Retinal pigment epithelial cell (primary cell): ENCODE results near the gene SERAC1.
"Not testable (repeated sequence)": the region's sequence is repeated elsewhere in the genome, so short reads cannot be mapped to it uniquely, and the experiment has no call there.

ENCODE experiments used
- DNase-seq: peaks from one replicate; pipeline ENCODE4 v3.0.0-alpha.2; 2010; ENCODE audit warnings: low read depth
- H3K4me3 ChIP-seq: 2 replicates; pipeline ENCODE4 v1.5.1; 2011; ENCODE audit warnings: mild to moderate bottlenecking, low read length, control low read depth, moderate library complexity
- TF ChIP-seq, protein P1 (sequence below): conservative IDR thresholded peaks from 2 replicates; pipeline ENCODE4 v1.5.1; 2011; ENCODE audit warnings: low read depth, low read length, control low read depth, inconsistent platforms

The SERAC1 gene

DNA sequence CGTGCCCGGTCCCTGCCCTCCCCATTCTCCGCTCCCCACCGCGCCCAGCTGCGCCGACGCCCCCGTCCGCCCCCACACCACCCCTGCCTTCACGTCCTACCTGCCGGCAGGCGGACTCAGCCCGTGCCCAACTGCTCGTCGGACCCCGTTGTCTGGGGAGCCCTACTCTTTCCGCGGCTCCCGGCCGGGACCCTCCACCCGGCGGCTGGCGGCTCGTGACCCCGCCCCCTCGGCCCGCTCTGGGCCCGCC lies at the start of gene SERAC1:
Gene SERAC1, minus strand, starts transcription at position 223 of the 250 bp plus-strand sequence. CDS start 9,899 bp downstream, outside the sequence.
- TF ChIP-seq, protein P1, sequence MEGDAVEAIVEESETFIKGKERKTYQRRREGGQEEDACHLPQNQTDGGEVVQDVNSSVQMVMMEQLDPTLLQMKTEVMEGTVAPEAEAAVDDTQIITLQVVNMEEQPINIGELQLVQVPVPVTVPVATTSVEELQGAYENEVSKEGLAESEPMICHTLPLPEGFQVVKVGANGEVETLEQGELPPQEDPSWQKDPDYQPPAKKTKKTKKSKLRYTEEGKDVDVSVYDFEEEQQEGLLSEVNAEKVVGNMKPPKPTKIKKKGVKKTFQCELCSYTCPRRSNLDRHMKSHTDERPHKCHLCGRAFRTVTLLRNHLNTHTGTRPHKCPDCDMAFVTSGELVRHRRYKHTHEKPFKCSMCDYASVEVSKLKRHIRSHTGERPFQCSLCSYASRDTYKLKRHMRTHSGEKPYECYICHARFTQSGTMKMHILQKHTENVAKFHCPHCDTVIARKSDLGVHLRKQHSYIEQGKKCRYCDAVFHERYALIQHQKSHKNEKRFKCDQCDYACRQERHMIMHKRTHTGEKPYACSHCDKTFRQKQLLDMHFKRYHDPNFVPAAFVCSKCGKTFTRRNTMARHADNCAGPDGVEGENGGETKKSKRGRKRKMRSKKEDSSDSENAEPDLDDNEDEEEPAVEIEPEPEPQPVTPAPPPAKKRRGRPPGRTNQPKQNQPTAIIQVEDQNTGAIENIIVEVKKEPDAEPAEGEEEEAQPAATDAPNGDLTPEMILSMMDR = no peak
- DNase-seq = no peak
- H3K4me3 ChIP-seq = peak within 1 kb of the TSS; percentile 91

DNA sequence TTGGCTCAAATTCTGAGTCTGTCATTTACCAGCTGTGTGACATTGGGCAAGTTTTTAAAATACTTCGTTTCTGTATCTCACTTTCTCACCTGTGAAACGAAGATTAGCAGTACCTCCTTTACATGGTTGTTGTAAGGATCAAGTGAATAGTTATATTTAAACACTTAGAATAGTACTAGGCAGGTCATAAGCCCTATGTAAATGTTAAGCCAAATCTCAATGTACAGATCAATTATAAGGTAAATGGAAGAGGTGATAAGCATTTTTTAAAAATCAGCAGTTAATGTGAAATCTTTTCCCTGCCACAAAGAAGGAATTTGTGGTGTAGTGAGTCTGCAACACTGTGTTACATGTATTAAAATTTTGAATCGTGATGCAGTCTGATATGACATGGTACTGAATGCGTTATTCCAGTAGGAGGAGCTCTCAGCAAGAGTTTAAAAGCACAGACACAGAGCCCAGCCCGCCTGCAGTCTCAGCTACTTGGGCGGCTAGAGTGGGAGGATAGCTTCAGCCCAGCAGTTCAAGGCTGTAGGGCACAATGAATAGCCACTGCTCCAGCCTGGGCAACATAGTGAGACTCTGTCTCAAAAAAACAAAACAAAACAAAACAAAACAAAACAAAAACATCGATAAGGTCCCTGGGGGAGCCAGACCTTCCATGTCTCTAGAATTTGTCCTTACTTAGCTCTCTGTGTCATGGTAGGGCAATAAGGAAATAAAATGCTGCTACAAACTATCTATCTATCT lies 46.0 kb upstream of the SERAC1 start:
- peak; percentile 42 for DNase-seq
- TF ChIP-seq, protein P1 = peak; percentile 77
- H3K4me3 ChIP-seq = no peak overlapping the region

DNA sequence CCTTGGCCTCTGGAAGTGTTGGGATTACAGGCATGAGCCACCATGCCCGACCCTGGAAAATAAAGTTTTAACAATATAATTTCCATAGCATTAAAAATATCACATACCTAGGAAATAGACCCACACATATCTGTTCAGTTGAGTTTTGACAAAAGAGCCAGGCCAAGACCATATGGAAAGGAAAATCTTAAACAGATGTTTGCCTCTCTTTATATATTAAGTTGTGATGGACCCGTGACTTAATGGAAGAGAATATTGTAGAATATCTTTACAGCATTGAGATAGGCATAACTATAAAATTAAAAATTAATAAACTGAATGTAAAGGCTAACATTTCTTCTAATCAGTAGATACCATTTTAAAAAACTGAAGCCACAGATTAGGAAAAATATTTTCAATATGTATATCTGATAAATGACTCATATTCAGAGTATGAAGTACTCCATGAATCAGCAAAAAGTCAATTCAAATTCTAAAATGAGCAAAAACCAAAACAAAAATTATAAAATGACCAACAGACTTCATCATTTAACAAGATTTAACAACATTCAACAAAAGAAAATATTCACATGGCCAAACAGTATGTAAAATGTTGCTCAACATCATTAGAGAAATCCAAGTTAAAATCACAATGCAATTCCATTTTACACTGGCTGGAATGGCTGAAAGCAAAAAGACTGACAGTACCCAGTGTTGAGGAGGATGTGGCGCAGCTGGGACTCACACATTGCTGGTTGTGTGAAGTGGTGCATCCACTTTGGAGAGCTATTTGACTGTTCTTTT lies 43.4 kb upstream of the SERAC1 start:
- DNase-seq = no peak
- no peak overlapping the region for H3K4me3 ChIP-seq
- TF ChIP-seq, protein P1 = no peak

- not testable (repeated sequence) for H3K4me3 ChIP-seq, DNase-seq
Observed at GRCh38 chr6:158209582-158210333, 41.7 kb upstream of the SERAC1 start.

DNA sequence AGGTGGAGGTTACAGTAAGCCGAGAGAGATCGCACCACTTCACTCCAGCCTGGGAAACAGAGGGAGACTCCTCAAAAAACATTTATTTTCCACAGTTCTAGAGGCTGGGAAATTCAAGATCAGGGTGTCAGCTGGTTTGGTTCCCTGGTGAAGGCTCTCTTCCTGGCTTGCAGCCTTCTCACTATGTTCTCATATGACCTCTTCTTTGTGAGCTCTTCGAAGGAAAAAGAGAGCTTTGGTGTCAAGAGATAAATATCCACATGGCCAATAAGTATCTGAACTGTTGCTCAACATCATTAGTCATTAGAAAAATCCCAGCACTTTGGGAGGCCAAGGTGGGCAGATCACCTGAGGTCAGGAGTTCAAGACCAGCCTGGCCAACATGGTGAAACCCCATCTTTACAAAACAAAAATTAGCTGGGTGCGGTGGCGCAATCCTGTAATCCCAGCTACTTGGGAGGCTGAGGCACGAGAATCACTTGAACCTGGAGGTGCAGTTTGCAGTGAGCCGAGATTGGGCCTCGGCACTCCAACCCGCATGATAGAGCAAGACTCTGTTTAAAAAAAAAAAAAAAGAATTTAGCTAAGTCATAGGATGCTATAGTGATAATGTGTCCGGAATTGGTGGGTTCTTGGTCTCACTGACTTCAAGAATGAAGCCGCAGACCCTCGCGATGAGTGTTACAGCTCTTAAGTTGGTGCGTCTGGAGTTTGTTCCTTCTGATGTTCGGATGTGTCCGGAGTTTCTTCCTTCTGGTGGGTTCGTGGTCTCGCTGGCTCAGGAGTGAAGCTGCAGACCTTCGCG lies 40.4 kb upstream of the SERAC1 start:
- not testable (repeated sequence) for H3K4me3 ChIP-seq, DNase-seq

DNA sequence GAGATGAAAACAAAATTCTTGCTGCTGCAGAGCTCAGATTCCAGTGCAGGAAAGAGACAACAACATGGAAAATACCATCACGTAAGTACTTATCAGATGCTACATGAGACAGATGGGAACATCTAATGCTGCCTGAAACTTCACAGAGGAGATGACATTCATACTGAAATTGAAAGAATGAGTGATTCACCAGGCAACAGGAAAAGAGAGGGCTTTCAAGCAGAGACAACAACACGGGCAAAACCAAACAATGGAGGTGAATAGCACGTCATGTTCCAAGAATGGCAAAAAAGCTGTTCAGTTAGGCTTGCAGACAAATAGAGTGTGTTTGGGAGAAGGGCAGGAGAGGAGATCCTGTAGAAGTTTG lies 39.3 kb upstream of the SERAC1 start:
- TF ChIP-seq, protein P1 = no peak
- DNase-seq = no peak
- no peak overlapping the region for H3K4me3 ChIP-seq

DNA sequence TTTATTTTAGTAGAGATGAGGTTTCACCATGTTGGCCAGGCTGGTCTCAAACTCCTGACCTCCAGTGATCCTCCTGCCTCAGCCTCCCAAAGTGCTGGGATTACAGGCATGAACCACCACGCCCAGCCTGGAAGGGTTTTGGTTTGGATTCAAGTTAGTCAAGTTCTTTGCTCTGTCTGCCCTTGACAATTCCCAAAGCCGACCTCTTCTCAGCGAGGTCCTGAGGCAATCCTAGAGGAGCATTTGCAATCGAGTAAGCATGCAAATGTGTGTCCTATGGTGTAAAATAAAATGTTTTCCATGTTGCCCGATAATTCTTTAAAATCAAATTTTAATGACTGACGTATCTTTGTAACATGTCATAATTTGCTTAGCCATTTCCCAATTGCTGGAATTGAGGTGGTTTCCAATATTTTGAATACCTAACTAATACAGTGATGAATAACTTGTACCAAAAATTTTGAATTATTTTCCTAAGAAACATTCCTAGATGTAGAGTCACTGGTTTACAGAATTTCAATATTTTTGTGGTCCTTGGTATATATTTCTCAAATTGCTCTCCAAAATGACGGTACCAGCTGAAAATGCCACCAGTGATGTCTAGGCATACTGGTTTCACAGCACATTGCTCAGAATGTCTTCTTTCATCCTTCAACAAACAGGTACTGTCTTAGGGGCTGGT lies 38.8 kb upstream of the SERAC1 start:
- TF ChIP-seq, protein P1 = no peak
- no peak for DNase-seq
- H3K4me3 ChIP-seq = no peak overlapping the region
